C4-2B (cell line): ENCODE measurements around the gene DSCAM.

Experiments used
- H3K27ac ChIP-seq: fragments of 450-650 bp; 2 replicates; pipeline ENCODE4 v1.5.1; 2017
- ZFX ChIP-seq: fragments of 450-650 bp; IDR thresholded peaks from 2 replicates; pipeline ENCODE4 v1.6.1; 2017
- TF ChIP-seq, protein P1 (sequence below): fragments of 450-650 bp; conservative IDR thresholded peaks from 2 replicates; pipeline ENCODE4 v1.5.1; 2017; ENCODE audit warnings: mild to moderate bottlenecking

The DSCAM gene

DNA sequence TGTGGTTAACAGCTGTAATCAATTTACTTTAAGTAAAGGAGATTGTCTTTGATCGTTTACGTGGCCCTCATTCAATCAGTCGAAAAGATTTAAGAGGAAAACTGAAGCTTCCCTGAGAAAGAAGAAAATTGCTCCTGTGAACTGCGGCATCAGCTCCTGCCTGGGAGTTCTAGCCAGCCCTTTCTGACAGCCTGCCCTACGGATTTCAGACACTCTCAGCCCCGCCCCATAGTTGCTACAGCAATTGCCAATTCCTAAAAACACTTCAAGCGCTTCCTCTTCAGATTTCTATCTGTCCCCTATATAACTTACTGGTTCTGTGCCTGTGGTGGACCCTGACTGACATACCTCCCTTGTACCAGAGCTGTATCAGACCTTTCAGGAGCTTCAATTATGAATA lies 277.6 kb downstream of the DSCAM start:
- TF ChIP-seq ZFX = no peak
- TF ChIP-seq, protein P1, sequence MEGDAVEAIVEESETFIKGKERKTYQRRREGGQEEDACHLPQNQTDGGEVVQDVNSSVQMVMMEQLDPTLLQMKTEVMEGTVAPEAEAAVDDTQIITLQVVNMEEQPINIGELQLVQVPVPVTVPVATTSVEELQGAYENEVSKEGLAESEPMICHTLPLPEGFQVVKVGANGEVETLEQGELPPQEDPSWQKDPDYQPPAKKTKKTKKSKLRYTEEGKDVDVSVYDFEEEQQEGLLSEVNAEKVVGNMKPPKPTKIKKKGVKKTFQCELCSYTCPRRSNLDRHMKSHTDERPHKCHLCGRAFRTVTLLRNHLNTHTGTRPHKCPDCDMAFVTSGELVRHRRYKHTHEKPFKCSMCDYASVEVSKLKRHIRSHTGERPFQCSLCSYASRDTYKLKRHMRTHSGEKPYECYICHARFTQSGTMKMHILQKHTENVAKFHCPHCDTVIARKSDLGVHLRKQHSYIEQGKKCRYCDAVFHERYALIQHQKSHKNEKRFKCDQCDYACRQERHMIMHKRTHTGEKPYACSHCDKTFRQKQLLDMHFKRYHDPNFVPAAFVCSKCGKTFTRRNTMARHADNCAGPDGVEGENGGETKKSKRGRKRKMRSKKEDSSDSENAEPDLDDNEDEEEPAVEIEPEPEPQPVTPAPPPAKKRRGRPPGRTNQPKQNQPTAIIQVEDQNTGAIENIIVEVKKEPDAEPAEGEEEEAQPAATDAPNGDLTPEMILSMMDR = no peak
- no peak overlapping the region for H3K27ac ChIP-seq

DNA sequence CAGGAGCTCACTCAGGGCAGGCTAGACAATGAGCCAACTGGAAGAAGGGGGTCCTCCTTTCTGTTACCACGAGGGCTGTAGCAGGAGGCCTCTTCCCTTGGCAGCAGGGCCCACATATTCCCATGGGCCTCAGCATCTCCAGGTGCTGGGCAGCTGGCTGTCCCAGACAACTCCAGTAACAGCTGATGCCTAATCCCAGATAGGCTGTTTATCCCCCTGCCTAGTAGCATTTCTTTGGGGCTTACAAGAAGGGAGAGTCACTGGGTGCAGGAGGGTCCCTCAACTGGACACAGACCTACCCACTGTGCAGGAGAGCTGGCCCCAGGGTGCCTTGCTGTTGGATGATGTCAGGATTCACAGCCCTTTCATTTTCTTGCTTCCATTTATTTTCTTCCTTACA lies 278.2 kb downstream of the DSCAM start:
- TF ChIP-seq, protein P1 = no peak
- TF ChIP-seq ZFX = no peak
- H3K27ac ChIP-seq = no peak overlapping the region

DNA sequence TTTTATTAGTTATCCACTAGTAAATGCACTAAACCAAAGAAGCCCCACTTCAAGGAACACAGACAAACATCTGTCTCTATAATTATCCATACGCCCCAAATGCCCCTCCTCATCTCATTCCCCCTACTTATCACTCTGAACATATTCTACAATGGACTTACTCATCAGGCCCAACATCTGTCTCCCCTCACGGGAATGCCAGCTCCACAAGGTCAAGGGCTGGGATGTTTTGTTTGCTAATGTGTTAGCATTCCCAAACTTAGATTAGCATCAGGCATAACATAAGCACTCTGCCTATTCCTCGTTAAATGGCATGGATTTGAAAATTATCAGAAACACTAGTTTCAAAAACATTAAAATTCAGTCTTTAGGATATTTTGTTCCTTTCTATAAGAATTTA lies 279.5 kb downstream of the DSCAM start:
- H3K27ac ChIP-seq = no peak overlapping the region
- TF ChIP-seq ZFX = no peak
- TF ChIP-seq, protein P1 = no peak

DNA sequence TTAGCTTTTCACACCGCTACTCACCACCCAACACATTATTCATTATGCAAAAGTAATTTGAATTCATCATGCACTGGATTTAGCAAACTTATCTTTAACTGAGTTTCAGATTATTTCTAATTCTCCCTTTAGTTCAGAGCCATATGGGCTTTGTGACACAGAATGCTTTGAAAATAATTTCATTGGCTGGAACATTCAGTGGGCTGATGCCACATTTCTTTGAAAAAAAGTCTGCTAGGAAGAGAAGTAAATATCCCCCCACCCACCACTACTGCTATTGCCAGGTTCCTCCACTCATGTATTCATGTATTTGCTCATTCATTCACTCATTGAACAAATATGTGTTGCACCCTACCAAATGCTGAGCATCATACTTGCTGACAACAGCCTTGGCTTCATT lies 280.5 kb downstream of the DSCAM start:
- no peak overlapping the region for H3K27ac ChIP-seq
- no peak for TF ChIP-seq ZFX
- TF ChIP-seq, protein P1 = no peak

DNA sequence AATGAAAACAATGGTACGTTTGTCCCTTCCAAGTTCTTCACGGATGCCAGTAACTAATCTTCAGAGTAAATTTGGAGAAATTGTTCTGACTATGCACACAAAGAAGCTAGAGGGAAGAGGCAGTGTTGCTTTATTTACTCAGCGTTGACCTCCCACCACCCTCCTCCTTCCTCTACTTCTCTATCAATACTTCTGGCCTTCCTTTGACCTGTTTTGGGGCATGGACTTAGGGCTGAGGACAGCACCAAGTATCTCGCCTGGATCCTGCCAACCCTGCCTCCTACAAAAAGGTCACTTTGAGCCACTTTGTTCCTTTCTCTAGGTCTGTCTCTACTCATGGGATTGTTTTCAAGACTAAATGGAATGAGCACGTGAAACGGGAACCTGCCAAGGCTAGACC lies 282.6 kb downstream of the DSCAM start:
- TF ChIP-seq ZFX = no peak
- TF ChIP-seq, protein P1 = no peak
- no peak overlapping the region; the same call in 1 of the 2 replicates for H3K27ac ChIP-seq

DNA sequence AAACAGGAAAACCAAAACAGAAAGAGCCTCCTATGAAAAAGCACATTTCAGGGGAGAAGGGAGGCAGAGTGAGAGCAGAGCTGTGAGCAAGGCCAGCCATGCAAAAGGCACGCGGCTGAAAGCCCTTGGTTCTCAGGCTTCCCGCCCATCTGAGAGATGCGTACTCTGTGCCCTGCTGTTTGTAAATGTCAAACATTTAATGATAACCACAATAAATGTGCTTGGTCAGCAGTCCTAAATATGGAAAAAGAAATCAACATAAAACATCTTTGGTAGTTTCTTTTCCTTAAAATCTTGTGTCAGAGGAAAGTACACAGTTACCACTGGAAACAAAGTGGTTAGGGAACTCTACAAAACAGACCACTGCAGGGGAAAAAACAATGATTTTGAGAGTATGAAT lies 283.1 kb downstream of the DSCAM start:
- TF ChIP-seq ZFX = no peak
- TF ChIP-seq, protein P1 = no peak
- H3K27ac ChIP-seq = no peak overlapping the region

DNA sequence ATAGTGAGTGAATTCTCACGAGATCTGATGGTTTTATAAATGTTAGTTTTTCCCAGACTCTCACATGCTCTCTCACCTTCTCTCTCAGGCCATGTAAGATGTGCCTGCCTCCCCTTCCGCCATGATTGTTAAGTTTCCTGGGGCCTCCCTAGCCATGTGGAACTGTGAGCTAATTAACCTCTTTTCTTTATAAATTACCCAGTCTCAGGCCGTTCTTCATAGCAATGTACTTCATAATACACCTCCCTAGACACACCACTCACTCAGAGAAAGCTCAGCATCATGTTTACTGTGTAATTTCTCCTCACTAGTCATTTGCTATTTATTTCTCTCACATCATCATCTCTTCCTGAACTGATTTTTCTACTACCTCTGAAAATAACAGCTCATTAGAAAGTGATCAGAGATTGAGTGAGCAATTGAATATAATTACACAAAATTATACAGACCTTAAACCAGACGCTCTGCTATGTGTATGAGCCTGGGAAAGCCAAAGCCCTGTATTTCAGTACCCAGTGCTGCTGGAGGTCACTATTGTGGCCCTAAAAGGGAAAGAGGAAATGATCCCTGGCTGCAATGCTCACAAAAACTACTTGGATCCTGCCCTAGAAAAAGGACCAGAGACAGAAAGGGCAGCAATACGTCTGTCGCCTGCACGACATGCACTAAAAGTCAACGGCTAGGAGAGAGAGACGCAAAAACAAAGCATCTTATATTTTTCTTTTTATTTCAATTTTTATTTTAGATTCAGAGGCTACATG lies 284.5 kb downstream of the DSCAM start:
- no peak overlapping the region for H3K27ac ChIP-seq
- no peak for TF ChIP-seq ZFX
- TF ChIP-seq, protein P1 = no peak
